GM12872 (cell line): Measurements from ENCODE around the gene SLC35F5.
A peak's percentile ranks its signal among the peaks of the same experiment; 100 is the strongest.

ENCODE experiments used
- CTCF ChIP-seq: IDR thresholded peaks from 3 replicates; pipeline ENCODE4 v1.5.1; 2011; ENCODE audit warnings: low read depth, mild to moderate bottlenecking, low read length, moderate library complexity; ENCODE audit not compliant: insufficient read depth

Gene SLC35F5

GRCh38 chr2:113700186-113700841 lies 56.1 kb downstream of the SLC35F5 start:
- TF ChIP-seq CTCF, result peak; percentile 65

GRCh38 chr2:113698892-113699447 lies 57.5 kb downstream of the SLC35F5 start:
- no peak for TF ChIP-seq CTCF

GRCh38 chr2:113697516-113697915 lies 58.9 kb downstream of the SLC35F5 start:
- TF ChIP-seq CTCF, result no peak

- TF ChIP-seq CTCF, result no peak
Measured at GRCh38 chr2:113694438-113694837, 62.0 kb downstream of the SLC35F5 start.

GRCh38 chr2:113692698-113693428 lies 63.6 kb downstream of the SLC35F5 start:
- no peak for TF ChIP-seq CTCF

- no peak for TF ChIP-seq CTCF
Measured at GRCh38 chr2:113686537-113686936, 69.9 kb downstream of the SLC35F5 start.

- TF ChIP-seq CTCF, result no peak
Measured at GRCh38 chr2:113685471-113685870, 71.0 kb downstream of the SLC35F5 start.
